GM12874 (cell line): ENCODE results near the gene CLSTN2.

Experiments used
- TF ChIP-seq, protein P1 (sequence below): IDR thresholded peaks from 2 replicates; pipeline ENCODE4 v1.5.1; 2011; ENCODE audit warnings: low read depth, mild to moderate bottlenecking, control low read depth, low read length, moderate library complexity; ENCODE audit not compliant: insufficient read depth

Gene CLSTN2

DNA sequence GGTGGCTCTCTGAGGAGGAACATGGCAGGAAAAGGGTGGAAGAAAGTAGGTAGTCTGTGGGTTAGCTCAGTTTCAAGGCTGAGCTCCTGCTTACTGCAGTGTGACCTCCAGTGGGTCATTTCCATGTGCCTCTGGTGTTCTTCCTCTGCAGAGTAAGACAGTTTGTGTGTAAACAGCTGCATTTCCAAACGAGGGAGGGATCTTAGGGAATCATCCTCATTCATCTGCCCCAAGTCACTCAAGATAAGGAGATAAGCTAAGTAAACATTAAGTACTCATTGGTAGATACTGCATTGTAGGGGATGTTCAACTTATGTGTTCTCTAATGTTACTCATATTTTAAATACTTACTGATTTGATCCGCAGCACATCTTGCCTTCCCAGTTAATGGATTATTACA lies 83.6 kb downstream of the CLSTN2 start:
- TF ChIP-seq, protein P1, sequence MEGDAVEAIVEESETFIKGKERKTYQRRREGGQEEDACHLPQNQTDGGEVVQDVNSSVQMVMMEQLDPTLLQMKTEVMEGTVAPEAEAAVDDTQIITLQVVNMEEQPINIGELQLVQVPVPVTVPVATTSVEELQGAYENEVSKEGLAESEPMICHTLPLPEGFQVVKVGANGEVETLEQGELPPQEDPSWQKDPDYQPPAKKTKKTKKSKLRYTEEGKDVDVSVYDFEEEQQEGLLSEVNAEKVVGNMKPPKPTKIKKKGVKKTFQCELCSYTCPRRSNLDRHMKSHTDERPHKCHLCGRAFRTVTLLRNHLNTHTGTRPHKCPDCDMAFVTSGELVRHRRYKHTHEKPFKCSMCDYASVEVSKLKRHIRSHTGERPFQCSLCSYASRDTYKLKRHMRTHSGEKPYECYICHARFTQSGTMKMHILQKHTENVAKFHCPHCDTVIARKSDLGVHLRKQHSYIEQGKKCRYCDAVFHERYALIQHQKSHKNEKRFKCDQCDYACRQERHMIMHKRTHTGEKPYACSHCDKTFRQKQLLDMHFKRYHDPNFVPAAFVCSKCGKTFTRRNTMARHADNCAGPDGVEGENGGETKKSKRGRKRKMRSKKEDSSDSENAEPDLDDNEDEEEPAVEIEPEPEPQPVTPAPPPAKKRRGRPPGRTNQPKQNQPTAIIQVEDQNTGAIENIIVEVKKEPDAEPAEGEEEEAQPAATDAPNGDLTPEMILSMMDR = no peak

DNA sequence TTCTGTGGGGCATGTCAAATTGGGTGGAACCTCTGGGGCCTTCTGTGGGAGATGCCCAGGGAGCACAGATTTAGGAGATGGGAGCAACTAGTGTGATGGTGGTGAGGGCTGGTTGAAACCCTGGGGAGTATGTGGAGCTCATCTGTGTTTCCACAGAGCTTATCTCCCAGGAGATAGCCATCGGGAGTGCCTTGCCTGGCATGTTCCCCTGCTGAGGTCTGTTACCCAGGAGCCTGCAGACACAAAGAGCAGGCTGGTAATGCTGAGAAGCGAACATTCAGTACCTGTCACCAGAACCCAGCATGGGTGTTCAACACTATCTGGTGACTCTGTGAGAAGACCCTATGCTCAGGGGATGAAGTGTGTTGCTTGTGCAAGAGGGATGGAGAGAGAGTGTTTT lies 85.0 kb downstream of the CLSTN2 start:
- TF ChIP-seq, protein P1 = no peak

DNA sequence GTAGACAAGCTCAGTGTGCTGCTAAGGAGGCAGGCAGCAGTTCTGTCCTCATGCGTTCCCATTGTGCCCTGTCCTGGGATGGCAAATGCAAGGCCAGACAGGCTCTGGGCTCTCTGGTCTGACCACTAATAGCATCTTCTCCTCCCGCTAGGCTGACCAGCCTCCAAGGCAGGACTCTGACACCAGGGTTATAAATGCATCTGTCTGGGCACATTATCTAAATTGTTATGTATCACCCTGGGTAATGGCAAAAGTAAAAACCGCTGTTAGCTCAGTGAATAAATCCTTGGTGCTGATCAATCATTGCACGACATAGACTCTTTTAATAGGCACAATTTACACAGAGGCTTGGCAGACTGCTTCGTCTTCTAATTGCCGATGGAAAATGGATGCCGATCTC lies 85.6 kb downstream of the CLSTN2 start:
- TF ChIP-seq, protein P1 = no peak

DNA sequence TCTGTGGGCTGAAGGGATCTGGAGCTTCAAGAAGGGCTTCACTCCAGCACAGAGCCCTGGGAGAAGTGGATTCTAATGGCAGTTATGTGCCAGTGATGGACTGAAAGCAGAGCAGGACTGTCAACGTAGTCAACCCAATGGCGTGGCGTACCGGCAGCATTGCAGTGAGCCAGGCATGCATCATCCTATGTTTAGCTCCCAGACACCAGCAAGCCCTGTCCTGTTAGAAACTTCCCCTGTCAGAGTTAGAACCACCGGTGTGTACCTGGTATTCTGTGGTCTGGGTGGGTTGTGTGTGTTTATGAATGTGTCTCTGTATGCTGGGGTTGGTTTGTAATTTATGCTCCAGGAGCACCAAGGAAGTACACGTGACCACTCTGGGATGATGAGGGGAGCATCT lies 86.3 kb downstream of the CLSTN2 start:
- TF ChIP-seq, protein P1 = no peak

DNA sequence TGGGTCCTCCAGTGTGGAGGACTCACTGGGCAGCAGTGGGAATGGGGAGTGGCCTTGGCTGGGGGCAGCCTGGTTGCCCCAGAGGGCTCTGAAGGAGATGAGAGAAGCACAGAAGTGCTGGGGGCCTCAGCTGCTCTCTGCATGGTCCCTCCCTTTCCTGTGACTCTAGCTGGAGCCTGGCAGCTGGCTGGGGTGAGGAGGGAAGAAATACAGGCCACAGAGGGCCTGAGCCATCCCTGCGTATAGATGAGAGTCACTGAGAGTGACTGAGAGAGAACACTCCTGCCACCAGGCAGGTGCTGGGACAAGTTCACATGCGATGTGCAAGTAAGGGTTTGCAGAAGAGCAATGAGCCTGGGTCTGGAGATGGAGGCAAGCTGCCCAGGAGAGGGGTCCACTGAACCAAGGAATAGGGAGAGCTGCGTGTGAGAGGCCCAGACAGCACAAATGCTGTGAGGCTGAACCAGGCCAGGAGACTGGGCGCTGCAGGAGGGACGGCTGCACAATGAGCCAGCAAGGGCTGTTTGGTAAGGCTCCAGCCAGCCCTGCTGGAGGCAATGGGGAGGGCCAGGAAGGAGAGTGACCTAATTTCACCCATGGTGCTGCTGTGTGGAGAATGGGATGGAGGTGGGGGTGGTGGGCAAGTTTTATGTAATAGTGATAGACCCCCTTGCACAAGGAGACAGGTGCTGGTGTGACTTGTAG lies 87.2 kb downstream of the CLSTN2 start:
- TF ChIP-seq, protein P1 = no peak

DNA sequence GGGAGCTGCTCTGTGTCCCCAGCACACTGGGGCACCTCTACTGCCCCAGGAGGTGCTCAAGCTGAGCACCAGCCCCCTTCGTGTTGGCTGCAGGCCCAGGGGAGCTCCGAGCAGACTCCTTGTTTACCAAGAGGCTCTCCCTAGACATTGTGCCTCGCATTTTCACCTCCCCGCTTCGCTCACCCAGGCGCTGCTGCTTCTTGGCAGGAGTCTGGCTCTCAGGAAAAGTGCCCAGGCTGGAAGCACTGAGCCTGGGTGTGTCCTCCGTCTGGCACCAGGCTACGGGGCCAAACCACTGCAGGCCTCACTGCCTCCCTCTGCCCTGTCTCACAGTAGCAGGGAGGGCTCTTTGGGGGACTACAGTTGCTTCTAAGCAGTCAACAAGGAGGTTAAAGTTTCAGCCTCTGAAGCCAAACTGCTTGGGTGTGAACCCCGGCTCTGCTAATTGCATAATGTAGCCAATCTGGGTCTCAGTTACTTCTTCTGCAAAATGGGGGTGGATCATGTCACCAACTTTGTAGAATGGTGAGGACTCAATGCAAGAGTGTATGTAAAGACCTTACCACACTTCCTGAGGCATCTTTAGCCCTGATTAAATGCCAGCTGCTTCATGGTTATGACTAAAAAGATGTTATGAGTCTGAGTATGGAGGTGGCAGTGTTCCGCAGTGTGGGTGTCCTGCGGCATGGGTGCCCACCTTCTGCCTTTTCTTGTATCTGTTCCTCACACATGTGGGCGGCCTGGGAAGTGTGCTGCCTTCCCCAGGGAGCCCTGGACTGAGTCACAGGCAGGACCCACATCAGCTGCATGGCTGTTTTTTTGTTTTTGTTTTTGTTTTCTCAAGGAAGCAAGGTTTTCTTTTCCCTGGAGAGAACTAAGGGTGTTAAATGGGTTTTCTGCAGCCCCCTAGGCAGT lies 88.9 kb downstream of the CLSTN2 start:
- TF ChIP-seq, protein P1 = no peak

DNA sequence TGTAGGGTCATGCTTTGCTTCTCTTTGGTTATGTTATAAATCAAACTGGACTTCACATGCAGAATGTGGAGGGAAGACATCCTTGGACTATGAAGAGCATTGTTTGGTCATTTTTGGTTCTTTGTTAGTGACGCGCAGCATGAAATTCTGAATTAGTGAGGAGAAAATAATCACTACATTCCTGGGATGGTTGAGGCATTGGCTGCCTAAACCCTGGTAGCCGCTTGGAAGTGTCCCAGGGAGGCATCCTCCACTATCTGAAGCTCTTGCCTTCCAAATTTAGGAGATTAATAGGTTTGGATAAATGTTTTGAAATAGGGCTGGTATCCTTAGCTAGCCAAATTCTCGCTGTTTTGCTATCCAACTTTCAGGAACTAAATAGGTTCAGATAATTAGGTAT lies 96.2 kb downstream of the CLSTN2 start:
- TF ChIP-seq, protein P1 = no peak
